Loucy (cell line): ENCODE results near the gene EML1.

Experiments
- H2AFZ ChIP-seq: fragments of 200-600 bp; sonication (generic); 2 replicates; pipeline ENCODE4 v1.6.0; 2016; ENCODE audit warnings: antibody characterized with exemption, mild to moderate bottlenecking, low read length, moderate library complexity
- H3F3A ChIP-seq: fragments of 200-600 bp; 2 replicates; pipeline ENCODE4 v1.6.0; 2016; ENCODE audit warnings: antibody characterized with exemption, low read depth, mild to moderate bottlenecking
- H3K27me3 ChIP-seq: fragments of 200-600 bp; sonication (generic); 2 replicates; pipeline ENCODE4 v1.6.1; 2014; ENCODE audit warnings: low read length, mild to moderate bottlenecking; ENCODE audit not compliant: insufficient read depth, poor library complexity, severe bottlenecking
- H3K36me3 ChIP-seq: fragments of 200-600 bp; sonication (generic); 2 replicates; pipeline ENCODE4 v1.6.1; 2016; ENCODE audit warnings: low read length; ENCODE audit not compliant: insufficient read depth
- H3K4me1 ChIP-seq: fragments of 200-600 bp; sonication (generic); 2 replicates; pipeline ENCODE4 v1.5.1; 2014; ENCODE audit warnings: low read length, mild to moderate bottlenecking; ENCODE audit not compliant: insufficient read depth, poor library complexity, severe bottlenecking
- H3K4me2 ChIP-seq: fragments of 200-600 bp; sonication (generic); 2 replicates; pipeline ENCODE4 v1.6.0; 2014; ENCODE audit warnings: antibody characterized with exemption, low read length, low read depth, mild to moderate bottlenecking; ENCODE audit not compliant: poor library complexity, severe bottlenecking
- H3K4me3 ChIP-seq: fragments of 200-600 bp; sonication (generic); 2 replicates; pipeline ENCODE4 v1.5.1; 2014; ENCODE audit warnings: low read length, mild to moderate bottlenecking, mixed read lengths; ENCODE audit not compliant: poor library complexity, severe bottlenecking
- H3K79me2 ChIP-seq: fragments of 200-600 bp; sonication (generic); 2 replicates; pipeline ENCODE4 v1.6.1; 2014; ENCODE audit warnings: low read length; ENCODE audit not compliant: insufficient read depth
- H3K9ac ChIP-seq: fragments of 200-600 bp; sonication (generic); 2 replicates; pipeline ENCODE4 v1.6.0; 2014; ENCODE audit warnings: mild to moderate bottlenecking, low read depth, low read length, moderate library complexity; ENCODE audit not compliant: poor library complexity, severe bottlenecking
- H3K9me2 ChIP-seq: fragments of 200-600 bp; sonication (generic); replicated peaks from 2 replicates; pipeline ENCODE4 v1.6.1; 2016; ENCODE audit warnings: low read depth, low read length, mixed read lengths
- H3K9me3 ChIP-seq: fragments of 200-600 bp; sonication (generic); 2 replicates; pipeline ENCODE4 v1.6.1; 2014; ENCODE audit warnings: mild to moderate bottlenecking, antibody characterized with exemption, low read length, low read depth; ENCODE audit not compliant: insufficient read depth
- H4K20me1 ChIP-seq: fragments of 200-600 bp; sonication (generic); 2 replicates; pipeline ENCODE4 v1.6.0; 2014; ENCODE audit warnings: antibody characterized with exemption, low read length, mild to moderate bottlenecking; ENCODE audit not compliant: insufficient read depth, poor library complexity, severe bottlenecking
- EZH2phosphoT487 ChIP-seq: fragments of 200-600 bp; IDR thresholded peaks from 2 replicates; pipeline ENCODE4 v1.6.1; 2018; ENCODE audit warnings: antibody characterized with exemption, mild to moderate bottlenecking, moderate library complexity, borderline replicate concordance
- TF ChIP-seq, protein P1 (sequence below): fragments of 200-600 bp; sonication (generic); conservative IDR thresholded peaks from 2 replicates; pipeline ENCODE4 v1.5.1; 2014; ENCODE audit warnings: mild to moderate bottlenecking, antibody characterized with exemption, low read length

The EML1 gene

DNA sequence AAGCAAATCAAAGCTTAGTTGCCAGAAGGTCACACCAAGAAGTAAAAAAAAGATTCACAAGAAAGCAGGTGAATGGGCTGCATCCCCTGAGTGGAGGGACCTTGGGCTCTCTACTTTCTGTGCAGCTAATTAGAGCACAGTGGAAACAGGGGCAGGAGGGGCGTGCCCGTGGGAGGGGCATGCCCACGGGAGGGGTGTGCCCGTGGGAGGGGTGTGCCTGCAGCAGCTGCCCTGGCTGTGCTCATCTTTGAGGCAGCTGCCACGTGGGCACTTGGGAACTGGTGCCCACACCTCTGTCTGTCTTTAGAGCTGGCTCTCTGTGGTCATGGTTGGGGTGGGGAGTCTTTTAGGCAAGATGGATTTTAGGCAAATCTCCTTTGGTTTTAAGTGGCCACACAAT is 60.0 kb downstream of the EML1 start:
- H3K27me3 ChIP-seq = peaks cover 6% of the 10 kb centered on the region
- no peaks in the 10 kb centered on the region for H4K20me1 ChIP-seq
- H3F3A ChIP-seq = no peaks in the 10 kb centered on the region
- no peak overlapping the region for H2AFZ ChIP-seq
- H3K4me3 ChIP-seq = no peak overlapping the region
- no peaks in the 10 kb centered on the region for H3K36me3 ChIP-seq
- H3K79me2 ChIP-seq = no peaks in the 10 kb centered on the region
- H3K4me2 ChIP-seq = no peak overlapping the region
- no peaks in the 10 kb centered on the region for H3K9me3 ChIP-seq
- H3K4me1 ChIP-seq = no peaks in the 10 kb centered on the region
- H3K9me2 ChIP-seq = no peaks in the 10 kb centered on the region
- TF ChIP-seq, protein P1, sequence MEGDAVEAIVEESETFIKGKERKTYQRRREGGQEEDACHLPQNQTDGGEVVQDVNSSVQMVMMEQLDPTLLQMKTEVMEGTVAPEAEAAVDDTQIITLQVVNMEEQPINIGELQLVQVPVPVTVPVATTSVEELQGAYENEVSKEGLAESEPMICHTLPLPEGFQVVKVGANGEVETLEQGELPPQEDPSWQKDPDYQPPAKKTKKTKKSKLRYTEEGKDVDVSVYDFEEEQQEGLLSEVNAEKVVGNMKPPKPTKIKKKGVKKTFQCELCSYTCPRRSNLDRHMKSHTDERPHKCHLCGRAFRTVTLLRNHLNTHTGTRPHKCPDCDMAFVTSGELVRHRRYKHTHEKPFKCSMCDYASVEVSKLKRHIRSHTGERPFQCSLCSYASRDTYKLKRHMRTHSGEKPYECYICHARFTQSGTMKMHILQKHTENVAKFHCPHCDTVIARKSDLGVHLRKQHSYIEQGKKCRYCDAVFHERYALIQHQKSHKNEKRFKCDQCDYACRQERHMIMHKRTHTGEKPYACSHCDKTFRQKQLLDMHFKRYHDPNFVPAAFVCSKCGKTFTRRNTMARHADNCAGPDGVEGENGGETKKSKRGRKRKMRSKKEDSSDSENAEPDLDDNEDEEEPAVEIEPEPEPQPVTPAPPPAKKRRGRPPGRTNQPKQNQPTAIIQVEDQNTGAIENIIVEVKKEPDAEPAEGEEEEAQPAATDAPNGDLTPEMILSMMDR = no peak
- no peak for TF ChIP-seq EZH2phosphoT487
- no peak overlapping the region for H3K9ac ChIP-seq

DNA sequence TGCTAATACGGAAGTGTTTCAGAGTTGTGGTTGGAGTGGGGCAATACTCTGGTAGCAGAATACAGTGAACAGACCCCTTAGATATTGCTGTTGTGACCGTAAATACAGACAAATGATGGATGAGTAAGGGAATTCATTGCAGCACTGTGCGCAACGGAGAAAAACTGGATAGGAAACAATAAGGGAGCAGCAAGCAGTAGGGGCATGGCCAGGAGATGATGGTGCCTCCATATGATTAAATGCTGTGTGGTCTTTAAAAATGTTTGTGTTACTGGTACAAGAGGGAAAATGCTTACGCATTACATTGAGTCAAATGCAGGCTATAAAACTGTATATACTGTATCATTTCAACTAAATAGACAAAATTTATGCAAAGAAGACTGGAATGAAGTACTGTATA is 61.6 kb downstream of the EML1 start:
- no peak overlapping the region for H3K4me3 ChIP-seq
- no peaks in the 10 kb centered on the region for H3K9me3 ChIP-seq
- no peak overlapping the region for H3K9ac ChIP-seq
- no peak overlapping the region for H3K4me2 ChIP-seq
- peaks cover 6% of the 10 kb centered on the region for H3K27me3 ChIP-seq
- H3F3A ChIP-seq = no peaks in the 10 kb centered on the region
- H3K9me2 ChIP-seq = no peaks in the 10 kb centered on the region
- no peaks in the 10 kb centered on the region for H3K79me2 ChIP-seq
- no peaks in the 10 kb centered on the region for H3K36me3 ChIP-seq
- H2AFZ ChIP-seq = no peak overlapping the region
- no peaks in the 10 kb centered on the region for H3K4me1 ChIP-seq
- H4K20me1 ChIP-seq = no peaks in the 10 kb centered on the region
- TF ChIP-seq, protein P1 = no peak
- TF ChIP-seq EZH2phosphoT487 = no peak

DNA sequence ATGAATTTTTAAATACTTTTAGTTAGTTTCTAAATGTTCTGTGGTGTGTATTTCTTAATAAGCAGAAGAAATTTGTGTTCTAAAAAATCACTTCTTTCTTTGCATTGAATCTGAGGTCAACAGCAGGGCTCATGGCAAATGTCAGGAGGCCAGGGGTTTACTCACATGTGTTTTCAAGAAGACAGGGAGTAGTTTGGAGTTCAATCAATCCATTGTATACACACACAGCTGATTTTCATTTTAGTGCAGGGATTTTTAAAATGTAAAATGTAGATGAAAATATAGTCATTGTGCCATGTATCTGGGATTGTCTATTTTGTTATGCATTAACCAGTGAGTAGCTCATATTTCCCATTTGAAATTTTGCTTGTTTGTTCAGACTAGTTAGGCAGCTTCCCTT is 62.1 kb downstream of the EML1 start:
- Histone ChIP-seq H2AFZ (no peak overlapping the region), H3F3A (no peaks in the 10 kb centered on the region), H3K9ac (no peak overlapping the region), H3K4me2 (no peak overlapping the region), H3K9me3 (no peaks in the 10 kb centered on the region), H3K4me1 (no peaks in the 10 kb centered on the region), H3K9me2 (no peaks in the 10 kb centered on the region), H3K36me3 (no peaks in the 10 kb centered on the region), H3K4me3 (no peak overlapping the region), H3K79me2 (no peaks in the 10 kb centered on the region), H3K27me3 (peaks cover 6% of the 10 kb centered on the region), H4K20me1 (no peaks in the 10 kb centered on the region)
- TF ChIP-seq EZH2phosphoT487 = no peak
- TF ChIP-seq, protein P1 = no peak
